Measurements from ENCODE around the gene RIMBP2.

GRCh38 chr12:130625201-130625600 is 90.9 kb downstream of the RIMBP2 start:
- no peak for TF ChIP-seq CTCF (IDR thresholded peaks at IDR 0.05; ENCODE audit: low read depth, low read length)
- no peak for TF ChIP-seq EZH2phosphoT487 (IDR thresholded peaks at IDR 0.05; ENCODE audit: low read depth)

Measured in OCI-LY3 (cell line).